HG02798 (cell line): ENCODE data around the gene THRA.

Source experiments
- ATAC-seq: cut with Tn5 transposase; IDR thresholded peaks from one replicate; pipeline ENCODE4 v1.9.1; 2021; ENCODE audit warnings: mild to moderate bottlenecking; ENCODE audit not compliant: unreplicated experiment, poor library complexity

The THRA gene

DNA sequence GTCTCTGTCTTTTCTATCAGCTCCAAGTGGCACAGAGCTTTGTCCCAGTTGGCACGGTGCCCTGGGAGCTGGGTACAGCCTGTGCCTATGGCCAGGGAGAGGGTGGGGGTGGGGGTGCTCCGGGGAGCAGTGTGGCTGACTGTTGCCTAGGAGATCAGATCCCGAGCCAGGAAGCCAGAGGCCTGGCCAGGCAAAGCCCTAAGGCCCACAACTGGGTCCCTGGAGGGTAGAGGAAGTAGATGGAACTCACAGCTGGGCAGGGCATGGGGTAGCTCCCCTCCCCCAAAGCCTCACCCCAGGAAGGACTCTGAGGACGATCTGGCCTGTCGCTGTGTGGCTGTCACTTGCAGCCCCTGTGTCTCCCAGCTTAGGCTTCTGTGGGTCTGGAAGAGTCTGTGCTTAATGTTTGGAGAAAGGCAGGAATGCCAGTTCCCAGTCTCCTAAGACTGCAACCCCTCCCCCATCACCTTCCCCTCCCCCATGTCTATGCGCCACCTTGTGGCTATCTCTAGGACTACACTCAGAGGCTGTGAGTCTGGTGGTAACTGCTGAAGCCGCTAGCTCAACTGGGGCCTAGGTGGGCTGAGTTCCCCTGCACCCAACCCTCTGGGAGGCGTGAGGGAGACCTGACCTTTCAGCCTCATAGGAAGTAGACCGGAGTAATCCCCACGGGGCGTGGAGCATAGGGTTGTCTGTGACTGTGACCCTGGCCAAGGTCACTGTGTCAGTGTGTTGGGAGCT lies 12.6 kb downstream of the THRA start:
- ATAC-seq, result peak; percentile 39

DNA sequence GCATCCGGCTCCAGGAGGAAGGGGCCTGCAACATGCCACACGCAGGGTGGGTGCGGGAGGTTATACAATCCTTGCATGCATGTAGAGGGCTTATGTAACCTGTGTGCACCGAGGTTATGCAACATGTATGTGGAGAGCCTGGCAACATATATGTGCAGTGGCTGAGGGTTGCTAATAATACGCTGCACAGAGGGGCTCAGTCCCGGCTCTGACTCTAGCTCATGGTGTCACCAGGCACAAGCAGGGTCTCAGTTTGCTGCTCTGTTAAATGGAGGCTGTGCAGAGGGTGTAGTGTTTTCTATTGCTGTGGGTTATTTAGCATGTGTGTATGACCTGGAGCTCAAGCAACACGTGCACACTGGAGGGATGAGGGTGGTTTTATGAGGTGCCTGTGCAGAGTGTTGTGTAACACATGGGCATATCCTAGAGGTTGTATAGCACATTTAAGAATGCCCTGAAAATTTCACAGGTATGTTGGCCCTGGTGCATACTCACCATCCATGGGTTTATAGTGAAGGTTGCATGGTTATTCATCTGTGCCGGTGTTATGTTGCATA lies 13.3 kb downstream of the THRA start:
- ATAC-seq, result no peak

DNA sequence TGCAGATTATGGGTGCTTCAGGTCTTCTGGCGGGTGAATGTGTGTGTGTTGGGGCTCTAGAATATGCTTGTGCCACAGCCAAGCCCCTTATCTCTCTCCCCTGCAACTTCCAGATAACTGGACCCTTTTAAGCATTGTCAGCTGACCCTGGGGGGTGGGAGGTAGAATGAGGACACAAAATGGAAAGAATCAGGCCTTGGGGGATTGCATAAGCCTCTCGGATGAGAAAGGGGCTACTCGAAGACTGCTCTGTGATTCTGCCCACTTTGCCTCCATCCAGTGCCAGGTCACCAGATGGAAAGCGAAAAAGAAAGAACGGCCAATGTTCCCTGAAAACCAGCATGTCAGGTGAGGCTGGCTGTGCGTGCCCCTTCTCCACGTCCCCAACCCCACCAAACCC lies 13.8 kb downstream of the THRA start:
- no peak for ATAC-seq

DNA sequence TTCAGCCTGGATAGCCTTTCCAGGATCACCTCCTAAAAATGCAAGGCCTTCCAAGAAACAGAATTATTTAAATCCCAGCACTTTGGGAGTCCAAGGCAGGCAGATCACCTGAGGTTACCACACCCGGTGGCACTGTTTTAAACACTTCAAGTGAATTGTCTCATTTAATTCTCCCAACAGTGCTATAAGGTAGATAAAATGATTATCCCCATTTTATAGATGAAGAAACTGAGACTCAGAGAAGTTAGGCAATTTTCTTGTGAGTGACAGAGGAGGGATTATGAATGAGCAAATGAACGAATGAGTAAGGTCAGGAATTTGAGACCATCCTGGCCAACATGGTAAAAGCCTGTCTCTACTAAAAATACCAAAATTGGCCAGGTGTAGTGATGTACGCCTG lies 16.8 kb downstream of the THRA start:
- ATAC-seq, result no peak

DNA sequence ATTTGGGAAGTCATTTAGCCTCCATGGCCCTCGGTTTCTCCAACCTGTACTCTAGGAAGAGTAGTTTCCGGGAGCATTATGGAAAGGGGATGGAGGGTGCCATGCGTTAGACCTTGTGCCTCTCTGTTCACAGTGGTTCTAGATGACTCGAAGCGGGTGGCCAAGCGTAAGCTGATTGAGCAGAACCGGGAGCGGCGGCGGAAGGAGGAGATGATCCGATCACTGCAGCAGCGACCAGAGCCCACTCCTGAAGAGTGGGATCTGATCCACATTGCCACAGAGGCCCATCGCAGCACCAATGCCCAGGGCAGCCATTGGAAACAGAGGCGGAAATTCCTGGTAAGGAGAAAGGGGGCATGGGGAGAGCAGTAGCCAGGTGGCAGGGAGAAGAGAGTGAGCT lies 21.7 kb downstream of the THRA start:
- ATAC-seq, result no peak

DNA sequence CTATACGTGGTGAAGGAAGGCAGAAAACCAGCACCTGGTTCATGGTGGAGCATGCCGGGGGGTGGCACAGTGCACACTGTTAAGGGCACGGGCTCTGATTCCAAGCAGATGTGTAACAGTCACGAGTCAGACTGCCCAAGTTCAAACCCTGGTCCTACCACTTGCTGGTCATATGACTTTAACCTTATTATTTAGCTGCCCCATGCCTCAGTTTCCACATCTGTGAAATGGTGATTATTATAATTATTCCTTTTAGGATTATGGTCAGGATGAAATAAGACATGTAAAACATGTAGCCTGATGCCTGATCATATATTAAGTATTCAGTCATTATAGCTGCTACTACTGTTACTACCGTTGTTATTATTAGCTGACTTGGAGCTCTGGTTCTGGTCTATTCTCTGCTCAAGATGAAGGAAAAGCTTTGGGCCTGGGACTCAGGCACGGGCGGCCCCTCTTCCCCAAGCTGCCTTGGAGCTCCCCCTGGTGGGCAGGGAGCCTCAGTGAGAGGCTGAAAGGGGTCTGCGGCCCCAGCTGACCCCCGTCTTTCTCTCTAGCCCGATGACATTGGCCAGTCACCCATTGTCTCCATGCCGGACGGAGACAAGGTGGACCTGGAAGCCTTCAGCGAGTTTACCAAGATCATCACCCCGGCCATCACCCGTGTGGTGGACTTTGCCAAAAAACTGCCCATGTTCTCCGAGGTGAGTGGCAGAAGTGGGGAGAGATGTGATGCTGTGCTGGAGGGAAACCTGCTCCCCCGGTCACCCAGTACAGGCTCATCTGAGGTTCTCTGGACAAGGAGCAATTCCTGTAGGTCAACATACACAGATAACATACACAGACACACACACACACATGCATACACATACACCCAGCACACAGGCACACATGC lies 23.6 kb downstream of the THRA start:
- no peak for ATAC-seq

DNA sequence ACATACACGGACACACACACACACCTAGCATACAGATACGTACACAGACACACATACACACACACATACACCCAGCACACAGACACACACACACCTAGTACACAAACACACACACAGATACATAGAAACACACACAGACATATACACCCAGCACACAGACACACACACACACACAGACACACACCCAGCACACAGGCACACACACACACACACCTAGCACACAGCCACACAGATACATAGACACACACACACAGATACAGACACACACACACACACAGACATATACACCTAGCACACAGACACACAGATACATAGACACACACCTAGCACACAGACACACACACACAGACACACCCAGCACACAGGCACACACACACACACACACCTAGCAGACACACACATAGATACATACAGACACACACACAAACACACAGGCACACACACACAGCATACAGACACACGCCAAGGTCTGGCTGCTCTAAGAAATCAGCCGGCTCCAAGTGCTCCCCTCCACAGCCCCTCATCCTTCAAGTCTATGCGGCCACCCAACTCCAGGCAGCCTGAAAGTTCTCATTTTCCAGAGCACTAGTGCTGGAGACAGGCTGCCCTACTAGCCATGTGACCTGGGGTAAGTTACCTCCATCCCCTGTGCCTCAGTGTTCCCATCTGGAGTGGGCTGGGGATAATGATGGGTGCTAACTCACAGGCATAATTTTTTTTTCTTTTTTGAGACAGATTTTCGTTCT lies 24.5 kb downstream of the THRA start:
- ATAC-seq, result no peak

DNA sequence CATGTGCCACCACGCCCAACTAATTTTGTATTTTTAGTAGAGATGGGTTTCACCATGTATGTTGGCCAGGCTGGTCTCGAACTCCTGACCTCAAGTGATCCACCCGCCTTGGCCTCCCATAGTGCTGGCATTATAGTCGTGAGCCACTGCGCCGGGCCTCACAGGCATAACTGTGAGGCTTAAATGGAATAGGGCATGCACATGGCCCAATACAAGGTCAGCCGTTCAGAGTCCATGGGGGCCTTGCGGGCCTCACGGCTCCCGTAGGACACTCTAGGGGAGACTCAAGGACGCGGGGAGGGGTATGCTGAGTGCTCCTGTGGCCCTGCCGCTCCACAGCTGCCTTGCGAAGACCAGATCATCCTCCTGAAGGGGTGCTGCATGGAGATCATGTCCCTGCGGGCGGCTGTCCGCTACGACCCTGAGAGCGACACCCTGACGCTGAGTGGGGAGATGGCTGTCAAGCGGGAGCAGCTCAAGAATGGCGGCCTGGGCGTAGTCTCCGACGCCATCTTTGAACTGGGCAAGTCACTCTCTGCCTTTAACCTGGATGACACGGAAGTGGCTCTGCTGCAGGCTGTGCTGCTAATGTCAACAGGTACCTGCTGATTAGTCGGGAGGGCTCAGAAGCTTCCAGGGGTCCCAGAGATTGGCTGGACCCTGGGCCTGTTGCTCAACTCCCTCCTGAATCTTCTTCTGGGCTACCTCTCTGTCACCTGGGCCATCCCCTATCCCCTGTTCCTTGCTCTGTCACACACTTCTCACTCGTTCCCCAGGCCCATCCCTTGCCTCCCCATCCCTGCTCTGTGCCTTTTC lies 25.3 kb downstream of the THRA start:
- ATAC-seq, result no peak

DNA sequence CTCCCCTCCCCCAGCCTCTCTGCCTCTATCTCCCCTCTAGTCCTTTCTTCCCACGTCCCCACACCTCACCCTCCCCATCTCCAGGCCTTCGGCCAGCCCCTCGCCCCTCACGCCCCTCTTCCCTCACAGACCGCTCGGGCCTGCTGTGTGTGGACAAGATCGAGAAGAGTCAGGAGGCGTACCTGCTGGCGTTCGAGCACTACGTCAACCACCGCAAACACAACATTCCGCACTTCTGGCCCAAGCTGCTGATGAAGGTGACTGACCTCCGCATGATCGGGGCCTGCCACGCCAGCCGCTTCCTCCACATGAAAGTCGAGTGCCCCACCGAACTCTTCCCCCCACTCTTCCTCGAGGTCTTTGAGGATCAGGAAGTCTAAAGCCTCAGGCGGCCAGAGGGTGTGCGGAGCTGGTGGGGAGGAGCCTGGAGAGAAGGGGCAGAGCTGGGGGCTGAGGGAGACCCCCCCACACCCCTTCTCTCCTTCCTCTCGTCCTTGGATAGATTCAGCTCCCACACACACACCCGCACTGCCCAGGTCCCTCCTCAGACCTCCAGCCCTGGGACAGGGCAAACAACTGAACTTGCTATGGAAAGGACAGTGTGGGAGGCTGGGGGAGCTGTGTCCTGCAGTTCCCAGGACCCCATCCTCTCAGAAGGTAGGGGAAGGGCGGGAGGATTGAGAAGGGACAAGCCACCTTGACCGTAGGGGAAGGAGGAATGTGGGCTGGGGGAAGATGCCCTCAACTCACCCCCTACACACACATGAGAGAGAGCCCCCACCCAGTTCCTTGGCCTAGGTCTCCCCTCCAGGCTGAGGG lies 26.5 kb downstream of the THRA start:
- ATAC-seq, result no peak

DNA sequence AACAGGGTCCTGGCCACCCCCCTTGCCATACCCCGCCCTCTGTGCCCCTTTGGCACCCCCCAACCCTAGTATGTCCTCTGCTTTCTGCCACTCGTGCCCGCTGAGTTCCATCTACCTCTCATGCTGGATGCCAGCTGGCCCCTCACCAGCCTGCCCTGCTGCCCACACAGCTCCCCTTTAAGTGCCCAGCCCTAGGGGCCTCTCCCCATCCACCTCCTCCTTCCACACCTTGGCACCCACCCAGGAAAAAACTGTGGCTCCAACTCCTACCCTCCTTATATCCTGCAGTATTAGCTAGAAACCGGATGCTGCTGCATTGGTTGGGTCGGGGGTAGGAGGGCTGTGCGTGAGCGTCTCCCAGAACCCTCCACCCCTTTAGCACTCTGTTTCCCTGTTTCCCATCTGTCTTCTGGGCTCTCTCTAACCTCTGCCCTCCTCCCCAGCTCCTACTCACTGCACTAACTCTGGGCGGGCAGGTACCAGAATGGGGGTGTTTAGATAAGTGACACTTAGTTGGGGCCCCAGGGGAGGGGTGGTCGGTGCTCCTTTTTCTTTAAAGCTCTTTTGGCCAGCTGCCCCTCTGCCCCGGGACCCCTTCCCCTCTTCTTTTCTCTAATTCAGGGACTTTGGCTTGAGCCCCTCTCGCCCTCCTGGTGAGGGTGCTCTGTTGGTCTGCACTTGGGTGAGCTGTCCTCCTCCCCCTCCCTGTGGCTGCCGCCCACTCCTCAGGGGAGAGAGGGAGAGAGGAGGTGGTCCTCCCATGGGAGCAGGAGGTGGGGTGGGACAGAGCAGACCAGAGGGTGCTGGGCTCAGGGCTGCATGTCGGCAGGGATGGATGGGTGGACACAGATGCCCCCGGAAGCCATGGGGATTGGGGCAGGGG lies 27.7 kb downstream of the THRA start:
- ATAC-seq, result no peak

DNA sequence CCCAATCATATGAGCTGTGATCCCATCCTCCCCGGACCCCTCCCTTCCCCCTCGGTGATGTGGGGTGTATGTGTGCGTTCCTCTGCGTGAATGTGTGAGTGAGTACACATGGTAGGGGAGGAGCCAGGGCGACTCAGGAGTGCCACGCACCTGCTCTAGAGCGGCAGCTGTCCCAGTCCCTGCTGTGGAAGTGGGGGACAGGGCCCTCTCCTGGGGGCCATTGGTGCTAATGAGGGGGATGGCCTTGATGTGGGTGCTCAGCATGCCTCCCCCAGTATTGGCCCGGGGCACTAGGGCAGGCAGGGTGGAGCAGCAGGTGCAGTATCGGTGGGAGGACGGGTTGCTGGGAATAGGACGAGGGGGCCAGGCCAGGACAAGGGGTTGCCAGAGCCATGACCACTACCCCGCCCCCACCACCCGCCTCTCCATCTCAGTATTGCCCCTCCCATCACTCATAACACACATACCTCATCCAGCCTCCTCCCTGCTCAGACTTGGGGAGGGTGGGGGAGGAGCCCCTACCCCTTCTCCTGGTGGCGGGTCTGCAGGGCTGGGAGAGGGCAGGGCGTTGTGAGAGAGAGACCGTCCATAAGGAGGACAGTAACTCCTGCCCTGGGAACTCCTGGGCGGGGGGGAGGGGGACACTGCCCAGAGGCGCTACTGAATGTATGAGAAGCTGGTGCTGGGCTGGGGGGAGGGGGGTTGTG lies 29.1 kb downstream of the THRA start:
- ATAC-seq, result no peak

DNA sequence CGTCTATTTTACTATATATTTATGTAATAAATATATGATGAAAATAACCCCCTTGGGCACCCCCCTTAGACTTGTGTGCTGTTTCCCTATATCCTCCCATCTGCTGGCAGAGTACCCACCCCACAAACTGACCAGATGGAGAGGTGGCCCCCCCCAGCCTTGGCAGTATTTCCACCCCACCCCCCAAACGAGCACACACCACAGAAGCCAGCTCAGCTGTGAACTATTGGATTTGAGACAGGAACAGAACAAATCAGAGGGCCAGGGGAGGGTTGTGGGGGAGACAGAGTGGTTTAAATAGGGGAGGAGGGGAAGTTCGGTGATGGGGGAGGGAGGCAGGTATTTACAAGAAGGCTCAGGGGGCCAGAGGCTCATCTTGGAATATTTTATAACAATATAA lies 29.8 kb downstream of the THRA start:
- no peak for ATAC-seq

DNA sequence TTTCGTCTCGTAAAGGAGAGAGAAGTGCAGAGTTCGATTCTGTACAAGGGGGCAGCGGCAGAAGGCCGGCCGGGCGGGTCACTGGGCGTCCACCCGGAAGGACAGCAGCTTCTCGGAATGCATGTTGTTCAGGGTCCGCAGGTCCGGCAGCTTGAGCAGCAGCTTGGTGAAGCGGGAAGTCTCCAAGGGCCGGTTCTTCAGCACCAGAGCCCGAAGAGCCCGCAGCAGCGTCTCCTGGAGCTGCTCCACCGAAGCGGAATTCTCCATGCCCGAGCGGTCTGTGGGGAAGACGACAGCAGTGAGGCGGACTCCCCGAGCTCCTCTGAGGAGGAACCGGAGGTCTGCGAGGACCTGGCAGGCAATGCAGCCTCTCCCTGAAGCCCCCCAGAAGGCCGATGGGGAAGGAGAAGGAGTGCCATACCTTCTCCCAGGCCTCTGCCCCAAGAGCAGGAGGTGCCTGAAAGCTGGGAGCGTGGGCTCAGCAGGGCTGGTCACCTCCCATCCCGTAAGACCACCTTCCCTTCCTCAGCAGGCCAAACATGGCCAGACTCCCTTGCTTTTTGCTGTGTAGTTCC lies 30.3 kb downstream of the THRA start:
- ATAC-seq, result no peak

DNA sequence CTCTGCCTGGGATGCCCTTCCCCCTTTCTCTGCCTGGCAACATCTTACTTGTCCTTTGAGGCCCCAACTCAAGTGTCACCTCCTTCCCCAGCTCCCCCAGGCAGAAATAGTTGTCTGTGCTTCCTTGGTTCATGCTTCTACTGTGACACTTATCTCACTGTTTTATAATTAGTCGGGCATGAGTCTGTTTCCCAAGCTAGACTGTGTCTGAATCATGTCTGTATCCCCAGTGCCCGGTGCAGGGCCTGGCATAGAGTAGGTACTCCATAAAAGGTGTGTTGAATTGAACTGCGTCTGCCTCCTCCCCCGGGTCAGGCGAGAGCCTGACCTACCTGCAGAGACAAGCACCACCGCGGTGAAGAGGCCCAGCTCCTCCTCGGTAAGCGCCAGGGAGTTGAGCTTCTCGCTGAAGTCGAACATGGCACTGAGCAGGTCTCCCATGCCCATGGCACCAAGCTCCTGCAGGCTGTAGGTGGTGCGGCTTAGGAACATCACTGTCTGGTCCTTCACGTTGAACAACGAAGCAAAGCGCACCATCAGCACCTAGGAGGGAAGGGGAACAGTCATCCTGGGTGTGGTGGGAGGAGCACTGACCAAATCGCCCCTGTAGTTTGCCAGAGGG lies 30.9 kb downstream of the THRA start:
- no peak for ATAC-seq

DNA sequence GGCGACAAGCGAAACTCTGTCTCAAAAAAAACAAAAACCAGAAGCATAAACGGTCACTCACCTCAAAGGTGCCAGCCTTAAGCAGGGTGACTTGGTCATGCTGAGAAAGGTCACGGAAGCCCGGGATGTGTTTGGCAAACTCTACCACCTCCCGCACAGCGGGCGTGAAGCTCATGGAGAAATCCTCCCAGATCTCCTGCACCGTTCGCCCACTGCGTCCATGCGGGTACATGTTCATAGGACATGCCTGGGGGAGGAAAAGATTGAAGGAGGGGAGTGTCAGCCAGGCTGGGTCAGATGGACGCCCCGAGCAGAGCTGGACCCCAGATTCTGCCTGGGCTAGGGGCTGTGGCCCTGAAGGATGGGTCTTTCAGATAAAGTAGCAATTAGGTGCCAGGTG lies 32.1 kb downstream of the THRA start:
- ATAC-seq, result no peak

DNA sequence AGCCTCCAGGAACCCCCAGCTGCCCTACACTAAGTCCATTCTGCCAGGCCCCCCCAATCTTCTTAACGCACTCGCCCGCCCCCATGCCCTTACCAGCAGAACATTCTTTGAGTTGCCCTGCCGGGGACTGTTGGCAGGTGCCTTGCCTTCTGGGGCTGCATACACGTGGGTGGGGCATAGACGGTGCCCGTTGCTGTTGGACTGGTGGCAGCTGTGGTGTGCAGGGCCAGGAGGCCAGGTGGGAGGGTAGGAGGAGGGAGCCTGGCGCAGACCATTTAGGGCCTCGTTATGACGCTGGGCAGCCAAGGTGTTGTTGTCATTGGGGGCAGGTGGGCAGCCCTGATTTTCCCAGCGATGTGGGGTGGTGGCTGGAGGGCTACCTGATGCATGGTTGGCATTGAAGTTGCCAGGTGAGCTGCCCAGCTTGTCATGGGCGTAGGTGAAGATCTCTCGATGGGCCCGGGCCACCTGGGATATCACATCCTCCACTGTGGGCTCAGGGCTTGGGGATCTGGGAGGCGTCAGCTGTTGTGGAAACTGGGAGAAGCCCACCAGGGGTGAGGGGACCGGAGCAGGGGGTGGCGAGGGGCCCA lies 32.7 kb downstream of the THRA start:
- ATAC-seq, result no peak
